ENCODE results near the gene VGLL4.

The VGLL4 gene

GRCh38 chr3:11629716-11630115 is 14.0 kb downstream of the VGLL4 start:
- DNase-seq (ENCODE audit: low spot score) = no peak

GRCh38 chr3:11627612-11628011 is 16.1 kb downstream of the VGLL4 start:
- no peak for DNase-seq (ENCODE audit: low spot score)

DNA sequence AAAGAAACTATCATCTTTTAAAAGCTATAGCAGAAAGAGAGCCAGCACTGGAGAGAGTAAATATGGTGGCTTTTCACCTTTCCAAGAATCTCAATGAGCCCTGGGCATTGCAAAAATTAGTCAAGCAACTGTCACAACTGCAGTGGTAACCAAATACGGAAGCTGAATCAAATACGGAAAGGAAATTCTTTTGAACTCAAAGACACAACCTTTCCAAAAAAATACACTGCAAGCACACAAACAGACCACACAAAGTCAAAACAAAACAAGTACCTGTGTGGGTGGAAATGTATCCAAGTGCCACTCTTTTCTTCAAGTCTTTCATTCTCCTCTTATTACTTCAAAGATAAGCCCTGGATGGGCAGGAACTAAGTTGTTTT is 17.6 kb downstream of the VGLL4 start:
- no peak for DNase-seq (ENCODE audit: low spot score)

GRCh38 chr3:11625376-11626083 is 18.2 kb downstream of the VGLL4 start:
- DNase-seq (ENCODE audit: low spot score) = no peak

GRCh38 chr3:11624704-11625375 is 18.9 kb downstream of the VGLL4 start:
- DNase-seq (ENCODE audit: low spot score) = no peak

GRCh38 chr3:11624161-11624560 is 19.6 kb downstream of the VGLL4 start:
- DNase-seq (ENCODE audit: low spot score) = no peak

DNA sequence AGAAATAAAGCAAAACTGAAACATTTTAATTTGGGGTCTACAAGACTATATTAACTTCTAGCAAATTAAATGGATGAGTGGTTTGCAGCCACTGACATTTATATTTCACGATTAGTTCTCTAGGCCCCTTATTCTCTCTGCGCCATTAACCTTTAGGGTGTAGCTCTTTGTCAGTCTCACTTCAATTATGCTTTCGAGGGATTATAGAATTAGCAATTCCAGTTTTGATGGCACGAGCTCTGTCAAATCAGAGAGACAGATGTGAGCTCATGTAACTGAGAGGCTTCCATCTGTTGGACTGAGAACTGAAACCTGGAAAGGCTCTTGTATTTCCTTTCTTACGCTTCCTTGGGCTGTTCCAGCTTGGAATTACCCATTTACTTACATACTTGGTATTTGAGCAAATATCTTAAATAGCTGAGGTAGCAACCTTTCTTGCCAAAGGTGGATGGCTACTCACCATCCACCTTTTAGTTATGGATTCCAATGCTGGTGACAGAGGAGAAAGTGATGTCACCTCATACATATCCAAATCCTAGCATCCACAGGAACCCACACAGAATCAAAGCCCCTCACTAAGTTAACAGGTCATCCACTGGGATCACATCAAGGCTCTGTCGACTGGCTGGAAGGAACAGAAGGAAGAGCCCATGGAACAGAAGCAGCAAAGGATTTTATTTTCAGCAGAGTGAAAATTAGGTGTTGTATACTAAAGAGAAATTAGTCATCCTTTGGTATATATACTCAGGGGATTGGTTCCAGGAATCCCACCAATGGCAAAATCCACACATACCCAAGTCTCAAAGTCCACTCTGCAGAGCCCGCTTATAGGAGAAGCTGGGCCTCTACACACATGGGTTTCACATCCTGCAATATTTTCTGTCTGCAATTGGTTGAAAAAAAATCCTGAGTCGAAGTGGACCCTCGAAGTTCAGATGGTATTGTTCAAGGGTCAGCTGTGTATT is 20.8 kb downstream of the VGLL4 start:
- DNase-seq (ENCODE audit: low spot score) = no peak

- DNase-seq (ENCODE audit: low spot score) = no peak
These were observed 22.6 kb downstream of the VGLL4 start for GRCh38 chr3:11621077-11621476.

GRCh38 chr3:11619946-11620652 is 23.6 kb downstream of the VGLL4 start:
- no peak for DNase-seq (ENCODE audit: low spot score)

DNA sequence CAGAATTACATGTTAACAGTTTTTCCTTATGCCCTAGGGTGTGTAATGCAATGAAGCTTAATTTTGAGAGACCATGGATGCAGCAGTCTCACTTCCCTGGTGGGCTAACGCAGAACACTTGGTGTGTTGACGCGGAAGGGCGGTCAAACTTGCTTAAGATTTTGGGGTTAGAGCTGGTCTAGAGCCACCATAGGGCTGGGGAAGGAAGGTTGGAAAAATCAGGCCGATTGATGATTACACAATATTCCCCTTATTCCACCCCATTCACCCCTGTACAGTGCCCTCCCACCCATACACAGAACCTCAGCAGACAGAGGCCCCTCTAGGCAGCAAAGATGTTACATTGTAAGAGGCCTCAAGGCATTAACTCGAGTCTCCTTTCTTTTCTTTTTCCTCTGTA is 24.3 kb downstream of the VGLL4 start:
- no peak for DNase-seq (ENCODE audit: low spot score)

DNA sequence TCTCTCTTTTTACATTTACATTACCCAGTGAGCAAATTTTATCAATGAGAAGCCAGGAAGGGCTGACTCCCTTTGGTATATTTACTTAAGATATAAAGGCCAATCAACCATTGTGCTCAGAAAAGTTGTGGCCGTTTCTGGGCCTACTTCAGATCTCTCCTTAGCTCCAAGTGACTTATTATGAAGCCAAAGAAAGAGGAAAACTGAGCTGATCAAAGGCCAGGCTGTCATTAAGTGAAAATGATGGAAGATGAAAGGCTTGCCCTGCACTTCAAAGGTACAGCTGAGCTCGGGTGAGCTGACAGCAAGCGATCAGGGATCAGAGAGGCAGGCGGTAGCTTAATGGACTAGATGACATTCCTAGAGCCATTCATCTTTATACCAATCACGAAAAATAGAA is 24.8 kb downstream of the VGLL4 start:
- no peak for DNase-seq (ENCODE audit: low spot score)

GRCh38 chr3:11616551-11616950 is 27.2 kb downstream of the VGLL4 start:
- DNase-seq (ENCODE audit: low spot score) = no peak

- no peak for DNase-seq (ENCODE audit: low spot score)
These were observed 29.7 kb downstream of the VGLL4 start for GRCh38 chr3:11613851-11614487.

- DNase-seq (ENCODE audit: low spot score) = no peak
These were observed 30.4 kb downstream of the VGLL4 start for GRCh38 chr3:11613319-11613718.

DNA sequence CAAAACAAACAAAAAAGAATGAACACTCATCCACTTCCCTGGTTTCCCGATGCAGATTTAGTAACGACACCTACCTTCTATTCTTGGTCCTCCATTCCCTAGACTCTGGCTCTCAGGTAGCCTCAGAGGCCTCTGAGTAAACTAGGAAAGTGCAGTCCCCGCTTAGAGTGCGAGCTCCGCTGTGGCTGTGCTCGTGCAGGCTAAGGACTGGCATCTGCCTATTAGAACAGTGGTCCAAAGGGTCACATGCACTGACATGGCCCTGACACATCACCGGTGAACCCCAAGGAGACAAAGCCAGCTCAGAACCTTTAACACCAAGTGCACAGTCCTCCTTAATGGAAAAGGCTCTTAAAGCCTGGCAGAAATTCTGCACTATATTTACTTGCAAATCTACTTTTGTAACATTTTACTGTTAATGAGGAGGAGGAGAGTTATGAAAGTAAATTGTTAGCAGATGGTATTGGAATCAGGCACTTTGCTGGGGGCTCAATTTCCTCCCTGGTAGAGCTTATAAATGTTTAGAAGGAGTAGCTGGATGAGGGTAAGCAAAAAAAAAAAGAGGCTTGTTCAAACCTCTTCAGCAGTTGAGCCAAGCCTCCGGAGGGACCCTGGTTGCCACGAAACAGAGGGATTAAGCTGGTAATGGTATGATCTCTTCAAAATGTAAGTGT is 31.1 kb downstream of the VGLL4 start:
- no peak for DNase-seq (ENCODE audit: low spot score)

- no peak for DNase-seq (ENCODE audit: low spot score)
These were observed 32.3 kb downstream of the VGLL4 start for GRCh38 chr3:11611341-11611799.

DNA sequence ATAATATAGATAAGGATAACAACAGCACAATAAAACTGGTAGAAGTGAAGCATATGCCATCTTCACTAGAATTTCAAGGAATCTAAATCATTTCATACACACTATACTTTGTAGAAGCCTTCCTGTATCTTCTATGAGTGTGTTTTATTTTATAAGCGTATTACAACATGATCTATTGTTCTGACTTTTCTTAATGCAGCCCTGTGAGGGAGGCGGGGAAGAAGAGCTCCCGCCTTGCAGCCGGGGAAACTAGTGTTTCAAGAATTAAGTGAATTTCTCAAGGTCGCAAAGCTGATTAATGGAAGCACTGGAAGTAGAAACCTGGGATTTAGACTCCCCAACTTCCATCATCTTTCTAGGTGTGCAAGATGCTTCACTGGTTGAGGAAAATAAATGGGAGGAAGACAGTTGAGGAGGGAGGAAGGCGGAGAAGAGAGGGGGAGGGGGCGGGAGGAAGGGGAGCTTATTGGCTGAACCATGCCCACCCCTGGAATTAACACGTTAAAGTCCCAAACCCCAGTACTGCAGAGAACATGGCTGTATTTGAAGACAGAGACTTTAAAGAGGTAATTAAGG is 32.9 kb downstream of the VGLL4 start:
- no peak for DNase-seq (ENCODE audit: low spot score)

- no peak for DNase-seq (ENCODE audit: low spot score)
These were observed 33.6 kb downstream of the VGLL4 start for GRCh38 chr3:11610044-11610671.

- DNase-seq (ENCODE audit: low spot score) = no peak
These were observed 34.2 kb downstream of the VGLL4 start for GRCh38 chr3:11609481-11609880.

DNA sequence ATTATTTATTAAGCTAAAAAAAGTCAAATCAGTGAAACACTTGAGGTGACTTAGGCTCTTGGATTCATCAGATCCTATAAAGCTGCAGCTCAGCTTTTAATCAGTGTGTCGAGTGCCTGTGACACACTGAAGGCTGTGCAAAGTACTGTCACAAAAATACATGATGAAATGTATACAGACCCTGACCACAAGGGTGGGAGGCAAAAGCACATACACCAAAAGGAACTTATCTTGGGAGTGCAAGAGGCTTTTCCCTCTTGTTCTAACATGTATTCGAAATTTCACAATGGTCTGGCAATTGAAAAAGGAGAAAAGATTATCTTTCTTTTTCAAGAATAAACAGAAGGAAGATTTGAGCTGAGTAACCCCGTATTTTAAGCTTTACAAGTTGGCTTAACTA is 35.9 kb downstream of the VGLL4 start:
- DNase-seq (ENCODE audit: low spot score) = no peak
